SK-N-SH treated with all-trans-retinoic acid at 6 μM for 48 hours (cell line): ENCODE results near the gene EPS8L1.

Experiments
- ATAC-seq: fragments of 200-7000 bp; cut with Tn5 transposase; 3 replicates; pipeline ENCODE4 v1.9.1; 2020; ENCODE audit warnings: mild to moderate bottlenecking, moderate library complexity
- ARNTL ChIP-seq: fragments of 450-650 bp; formaldehyde crosslinking; IDR thresholded peaks from 2 replicates; pipeline ENCODE4 v1.5.0; 2020; ENCODE audit warnings: low read depth, mild to moderate bottlenecking, moderate library complexity, borderline replicate concordance
- BACH2 ChIP-seq: fragments of 250-450 bp; sonication (Bioruptor Pico); IDR thresholded peaks from 2 replicates; pipeline ENCODE4 v1.9.0; 2021; ENCODE audit warnings: mild to moderate bottlenecking, borderline replicate concordance
- ESRRG ChIP-seq: fragments of 250-450 bp; sonication (Bioruptor Pico); IDR thresholded peaks from 2 replicates; pipeline ENCODE4 v1.6.1; 2021; ENCODE audit warnings: mild to moderate bottlenecking
- GLIS3 ChIP-seq: fragments of 250-450 bp; sonication (Bioruptor Pico); IDR thresholded peaks from 2 replicates; pipeline ENCODE4 v1.5.0; 2020; ENCODE audit warnings: mild to moderate bottlenecking, moderate library complexity
- PPARA ChIP-seq: fragments of 250-450 bp; sonication (Bioruptor Pico); IDR thresholded peaks from 2 replicates; pipeline ENCODE4 v1.5.0; 2020; ENCODE audit warnings: mild to moderate bottlenecking, borderline replicate concordance
- SNAI2 ChIP-seq: fragments of 250-450 bp; sonication (Bioruptor Pico); IDR thresholded peaks from 2 replicates; pipeline ENCODE4 v1.5.0; 2020; ENCODE audit warnings: mild to moderate bottlenecking, moderate library complexity
- TOX ChIP-seq: fragments of 250-450 bp; sonication (Bioruptor Pico); IDR thresholded peaks from 2 replicates; pipeline ENCODE4 v1.8.0; 2021; ENCODE audit warnings: mild to moderate bottlenecking, moderate library complexity, borderline replicate concordance
- ZFP3 ChIP-seq: fragments of 250-450 bp; sonication (Bioruptor Pico); IDR thresholded peaks from 2 replicates; pipeline ENCODE4 v1.5.0; 2020; ENCODE audit warnings: mild to moderate bottlenecking, moderate library complexity
- ZFP30 ChIP-seq: fragments of 450-650 bp; formaldehyde crosslinking; IDR thresholded peaks from 2 replicates; pipeline ENCODE4 v1.5.0; 2022; ENCODE audit warnings: mild to moderate bottlenecking, moderate library complexity
- ZNF565 ChIP-seq: fragments of 450-650 bp; formaldehyde crosslinking; conservative IDR thresholded peaks from 2 replicates; pipeline ENCODE4 v1.5.0; 2020; ENCODE audit warnings: low read depth, mild to moderate bottlenecking, moderate library complexity
- ZNF70 ChIP-seq: fragments of 450-650 bp; formaldehyde crosslinking; IDR thresholded peaks from 2 replicates; pipeline ENCODE4 v1.5.0; 2020; ENCODE audit warnings: mild to moderate bottlenecking, moderate library complexity
- ZNF8 ChIP-seq: fragments of 450-650 bp; formaldehyde crosslinking; IDR thresholded peaks from 2 replicates; pipeline ENCODE4 v1.5.0; 2020; ENCODE audit warnings: mild to moderate bottlenecking, moderate library complexity
- TF ChIP-seq, protein P1 (sequence below): fragments of 250-450 bp; sonication (Bioruptor Pico); IDR thresholded peaks from 2 replicates; pipeline ENCODE4 v1.5.0; 2020; ENCODE audit warnings: mild to moderate bottlenecking, moderate library complexity
- TF ChIP-seq, protein P2 (sequence below): fragments of 250-450 bp; sonication (Bioruptor Pico); IDR thresholded peaks from 2 replicates; pipeline ENCODE4 v1.5.1; 2021; ENCODE audit warnings: mild to moderate bottlenecking, moderate library complexity
- TF ChIP-seq, protein P3 (sequence below): fragments of 250-450 bp; sonication (Bioruptor Pico); IDR thresholded peaks from 2 replicates; pipeline ENCODE4 v1.8.0; 2020; ENCODE audit warnings: mild to moderate bottlenecking, moderate library complexity, borderline replicate concordance

EPS8L1 gene

DNA sequence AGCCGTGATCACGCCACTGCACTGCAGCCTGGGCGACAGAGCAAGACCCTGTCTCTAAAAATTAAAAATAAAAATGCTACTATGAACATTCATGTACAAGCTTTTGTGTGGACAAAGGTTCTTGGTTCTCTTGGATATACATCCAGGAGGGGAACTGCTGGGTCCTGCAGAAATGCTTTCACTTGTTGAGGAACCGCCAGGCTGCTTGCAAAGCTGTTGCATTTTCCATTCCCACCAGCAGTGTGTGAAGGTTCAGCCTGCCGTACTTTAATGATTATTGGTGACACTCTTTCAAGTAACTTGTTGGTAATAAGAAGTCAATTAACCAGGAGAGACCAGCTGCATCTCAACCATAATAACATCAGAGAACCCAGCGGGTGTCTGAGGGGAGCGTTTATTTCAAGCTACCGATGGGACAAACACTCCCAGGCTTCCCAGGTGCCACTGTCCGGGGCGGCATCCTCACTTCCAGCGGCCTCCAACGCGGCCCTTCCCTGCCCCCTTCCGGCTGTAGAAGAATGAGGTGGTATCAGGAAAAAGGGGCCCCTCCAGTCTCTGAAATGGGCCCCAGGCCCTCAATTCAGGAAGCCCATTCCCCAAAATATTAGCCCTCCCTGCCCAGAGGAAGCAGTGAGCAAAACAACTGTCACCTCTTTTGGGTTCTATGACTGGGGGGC, 56.9 kb downstream of the EPS8L1 start:
- peak; percentile 71 for ATAC-seq
- TF ChIP-seq SNAI2 (CRISPR knock-in tag), result no peak
- TF ChIP-seq, protein P1, sequence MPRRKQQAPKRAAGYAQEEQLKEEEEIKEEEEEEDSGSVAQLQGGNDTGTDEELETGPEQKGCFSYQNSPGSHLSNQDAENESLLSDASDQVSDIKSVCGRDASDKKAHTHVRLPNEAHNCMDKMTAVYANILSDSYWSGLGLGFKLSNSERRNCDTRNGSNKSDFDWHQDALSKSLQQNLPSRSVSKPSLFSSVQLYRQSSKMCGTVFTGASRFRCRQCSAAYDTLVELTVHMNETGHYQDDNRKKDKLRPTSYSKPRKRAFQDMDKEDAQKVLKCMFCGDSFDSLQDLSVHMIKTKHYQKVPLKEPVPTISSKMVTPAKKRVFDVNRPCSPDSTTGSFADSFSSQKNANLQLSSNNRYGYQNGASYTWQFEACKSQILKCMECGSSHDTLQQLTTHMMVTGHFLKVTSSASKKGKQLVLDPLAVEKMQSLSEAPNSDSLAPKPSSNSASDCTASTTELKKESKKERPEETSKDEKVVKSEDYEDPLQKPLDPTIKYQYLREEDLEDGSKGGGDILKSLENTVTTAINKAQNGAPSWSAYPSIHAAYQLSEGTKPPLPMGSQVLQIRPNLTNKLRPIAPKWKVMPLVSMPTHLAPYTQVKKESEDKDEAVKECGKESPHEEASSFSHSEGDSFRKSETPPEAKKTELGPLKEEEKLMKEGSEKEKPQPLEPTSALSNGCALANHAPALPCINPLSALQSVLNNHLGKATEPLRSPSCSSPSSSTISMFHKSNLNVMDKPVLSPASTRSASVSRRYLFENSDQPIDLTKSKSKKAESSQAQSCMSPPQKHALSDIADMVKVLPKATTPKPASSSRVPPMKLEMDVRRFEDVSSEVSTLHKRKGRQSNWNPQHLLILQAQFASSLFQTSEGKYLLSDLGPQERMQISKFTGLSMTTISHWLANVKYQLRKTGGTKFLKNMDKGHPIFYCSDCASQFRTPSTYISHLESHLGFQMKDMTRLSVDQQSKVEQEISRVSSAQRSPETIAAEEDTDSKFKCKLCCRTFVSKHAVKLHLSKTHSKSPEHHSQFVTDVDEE (CRISPR knock-in tag), result no peak
- TF ChIP-seq ZFP3 (CRISPR knock-in tag), result no peak
- no peak for TF ChIP-seq ZNF8 (CRISPR knock-in tag)
- TF ChIP-seq ARNTL (CRISPR knock-in tag), result no peak
- TF ChIP-seq, protein P2, sequence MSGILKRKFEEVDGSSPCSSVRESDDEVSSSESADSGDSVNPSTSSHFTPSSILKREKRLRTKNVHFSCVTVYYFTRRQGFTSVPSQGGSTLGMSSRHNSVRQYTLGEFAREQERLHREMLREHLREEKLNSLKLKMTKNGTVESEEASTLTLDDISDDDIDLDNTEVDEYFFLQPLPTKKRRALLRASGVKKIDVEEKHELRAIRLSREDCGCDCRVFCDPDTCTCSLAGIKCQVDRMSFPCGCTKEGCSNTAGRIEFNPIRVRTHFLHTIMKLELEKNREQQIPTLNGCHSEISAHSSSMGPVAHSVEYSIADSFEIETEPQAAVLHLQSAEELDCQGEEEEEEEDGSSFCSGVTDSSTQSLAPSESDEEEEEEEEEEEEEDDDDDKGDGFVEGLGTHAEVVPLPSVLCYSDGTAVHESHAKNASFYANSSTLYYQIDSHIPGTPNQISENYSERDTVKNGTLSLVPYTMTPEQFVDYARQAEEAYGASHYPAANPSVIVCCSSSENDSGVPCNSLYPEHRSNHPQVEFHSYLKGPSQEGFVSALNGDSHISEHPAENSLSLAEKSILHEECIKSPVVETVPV (CRISPR knock-in tag), result no peak
- no peak for TF ChIP-seq GLIS3
- no peak for TF ChIP-seq ESRRG (CRISPR knock-in tag)
- TF ChIP-seq, all 23 proteins: peak for 0

DNA sequence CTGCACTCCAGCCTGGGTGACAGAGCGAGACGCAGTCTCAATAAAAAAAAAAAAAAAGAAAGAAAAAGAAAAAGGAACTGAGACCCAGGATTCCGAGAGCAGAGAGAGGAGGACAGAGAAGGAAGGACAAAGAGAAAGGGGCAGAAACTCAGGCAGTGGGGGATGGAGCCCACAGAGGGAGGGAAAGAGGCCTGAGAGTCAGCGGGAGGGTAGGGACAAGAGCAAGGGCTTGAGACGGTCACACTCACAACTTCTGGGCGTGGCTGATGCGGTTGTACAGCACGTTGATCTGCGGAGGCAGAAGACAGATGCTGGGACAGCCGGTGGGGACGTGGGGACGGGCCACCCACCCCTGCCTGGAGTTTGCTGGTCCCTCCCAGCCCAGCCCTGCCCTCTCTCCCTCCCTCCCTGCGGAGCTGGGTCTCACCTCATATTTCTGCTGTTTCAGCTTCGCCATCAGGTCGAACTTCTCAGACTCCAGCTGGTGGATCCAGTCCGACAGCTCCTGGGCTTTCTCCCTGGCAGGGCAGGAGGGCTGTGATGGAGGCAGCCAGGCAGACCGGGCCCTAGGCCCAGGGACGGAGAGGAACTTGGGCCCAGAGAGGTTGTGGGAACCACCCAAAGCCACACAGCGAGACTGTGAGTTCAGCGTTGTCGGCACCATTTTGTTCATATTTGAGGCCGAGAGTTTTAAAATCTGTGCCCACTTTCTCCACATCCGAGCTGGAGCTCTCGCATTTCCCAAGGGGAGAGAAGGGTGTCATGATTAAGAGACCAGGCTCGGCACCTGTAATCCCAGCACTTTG, 58.2 kb downstream of the EPS8L1 start:
- TF ChIP-seq, protein P2 (CRISPR knock-in tag), result no peak
- TF ChIP-seq TOX (CRISPR knock-in tag), result no peak
- TF ChIP-seq GLIS3, result no peak
- TF ChIP-seq BACH2 (CRISPR knock-in tag), result no peak
- TF ChIP-seq PPARA (CRISPR knock-in tag), result no peak
- TF ChIP-seq, protein P1 (CRISPR knock-in tag), result no peak
- ATAC-seq, result no peak

DNA sequence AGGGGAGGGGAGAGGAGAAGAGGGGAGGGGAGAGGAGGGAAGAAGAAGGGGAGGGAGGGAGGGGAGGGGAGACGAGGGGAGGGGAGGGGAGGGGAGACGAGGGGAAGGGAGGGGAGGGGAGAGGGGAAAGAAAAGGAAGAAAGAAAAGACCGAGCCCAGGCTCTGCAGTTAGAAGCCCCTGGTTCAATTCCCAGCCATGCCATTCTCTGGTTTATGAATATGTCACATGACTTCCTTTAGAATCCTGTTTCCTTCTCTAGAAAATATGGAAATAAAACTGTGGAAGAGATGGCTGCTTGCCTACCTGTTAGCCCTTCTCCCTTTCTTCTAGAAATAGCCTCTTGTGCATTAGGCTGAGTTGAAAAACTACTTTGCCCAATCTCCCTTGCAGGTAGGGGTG, 59.1 kb downstream of the EPS8L1 start:
- ATAC-seq, result no peak
- TF ChIP-seq ZNF565 (no peak), PPARA (CRISPR knock-in tag) (no peak), TOX (CRISPR knock-in tag) (no peak)
- TF ChIP-seq, all 23 proteins: peak for 0

DNA sequence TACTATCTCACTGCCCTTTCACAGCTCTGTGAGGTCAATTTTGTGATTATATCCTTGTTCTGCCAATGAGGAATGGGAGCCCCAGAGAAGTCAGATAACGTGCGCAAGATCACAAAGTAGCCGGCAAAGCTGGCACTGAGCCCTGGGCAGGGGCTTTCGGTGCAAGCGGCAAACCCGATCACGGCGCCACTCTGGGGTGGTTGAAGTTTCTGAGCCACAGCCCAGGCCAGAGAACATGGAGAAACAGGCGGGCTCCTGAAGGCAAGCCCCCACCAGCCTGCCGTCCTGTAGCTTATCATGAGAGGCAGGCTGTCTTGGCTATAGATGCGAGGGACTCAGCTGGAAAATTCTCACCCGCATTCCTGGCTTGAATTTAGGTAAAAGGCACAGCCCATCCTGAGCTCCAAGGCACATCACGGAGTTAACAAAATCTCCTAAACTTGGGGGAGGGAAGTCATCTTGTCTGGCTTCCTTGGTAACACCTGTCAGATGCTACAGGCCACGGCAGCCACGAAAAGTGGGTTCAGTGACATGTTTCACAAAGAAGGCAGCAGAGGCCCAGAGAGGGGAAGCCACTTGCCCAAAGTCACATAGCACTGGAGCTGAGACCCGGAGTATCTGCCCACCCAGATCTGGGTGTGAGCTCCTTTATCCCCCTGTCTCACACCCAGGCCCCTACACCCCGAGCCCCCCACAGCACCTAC, 60.9 kb downstream of the EPS8L1 start:
- TF ChIP-seq SNAI2 (CRISPR knock-in tag), result no peak
- TF ChIP-seq ZFP3 (CRISPR knock-in tag), result no peak
- TF ChIP-seq TOX (CRISPR knock-in tag), result no peak
- TF ChIP-seq ZFP30 (CRISPR knock-in tag), result no peak
- TF ChIP-seq ARNTL (CRISPR knock-in tag), result no peak
- TF ChIP-seq, protein P3, sequence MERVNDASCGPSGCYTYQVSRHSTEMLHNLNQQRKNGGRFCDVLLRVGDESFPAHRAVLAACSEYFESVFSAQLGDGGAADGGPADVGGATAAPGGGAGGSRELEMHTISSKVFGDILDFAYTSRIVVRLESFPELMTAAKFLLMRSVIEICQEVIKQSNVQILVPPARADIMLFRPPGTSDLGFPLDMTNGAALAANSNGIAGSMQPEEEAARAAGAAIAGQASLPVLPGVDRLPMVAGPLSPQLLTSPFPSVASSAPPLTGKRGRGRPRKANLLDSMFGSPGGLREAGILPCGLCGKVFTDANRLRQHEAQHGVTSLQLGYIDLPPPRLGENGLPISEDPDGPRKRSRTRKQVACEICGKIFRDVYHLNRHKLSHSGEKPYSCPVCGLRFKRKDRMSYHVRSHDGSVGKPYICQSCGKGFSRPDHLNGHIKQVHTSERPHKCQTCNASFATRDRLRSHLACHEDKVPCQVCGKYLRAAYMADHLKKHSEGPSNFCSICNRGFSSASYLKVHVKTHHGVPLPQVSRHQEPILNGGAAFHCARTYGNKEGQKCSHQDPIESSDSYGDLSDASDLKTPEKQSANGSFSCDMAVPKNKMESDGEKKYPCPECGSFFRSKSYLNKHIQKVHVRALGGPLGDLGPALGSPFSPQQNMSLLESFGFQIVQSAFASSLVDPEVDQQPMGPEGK (CRISPR knock-in tag), result no peak
- TF ChIP-seq ZNF70 (CRISPR knock-in tag), result no peak
- no peak for TF ChIP-seq ZNF8 (CRISPR knock-in tag)
- no peak for ATAC-seq
